Mesenchymal stem cell (in vitro differentiated cells and primary cell): ENCODE results near the gene FAF1.

Experiments
- DNase-seq: peaks from one replicate; pipeline ENCODE4 v3.0.0-alpha.2; 2013
- H2AFZ ChIP-seq: one replicate; pipeline ENCODE4 v1.6.1; 2013; ENCODE audit warnings: low read depth, mild to moderate bottlenecking, control low read depth, inconsistent platforms, low read length, moderate library complexity
- H2AK5ac ChIP-seq: 2 replicates; pipeline ENCODE4 v1.6.1; 2013; ENCODE audit warnings: low read length, moderate library complexity, mild to moderate bottlenecking, inconsistent platforms; ENCODE audit not compliant: severe bottlenecking
- H2BK120ac ChIP-seq: one replicate; pipeline ENCODE4 v1.6.1; 2013; ENCODE audit warnings: low read depth, mild to moderate bottlenecking, inconsistent platforms, low read length, moderate library complexity
- H2BK12ac ChIP-seq, 2 experiments: one replicate each; pipeline ENCODE4 v1.6.1; 2013; ENCODE audit warnings: inconsistent platforms in 2 of 2, low read length in 2 of 2, mild to moderate bottlenecking in 2 of 2, moderate library complexity in 2 of 2, control low read depth in 1 of 2
- H2BK15ac ChIP-seq: one replicate; pipeline ENCODE4 v1.6.1; 2013; ENCODE audit warnings: mild to moderate bottlenecking, low read depth, inconsistent platforms; ENCODE audit not compliant: poor library complexity, severe bottlenecking
- H2BK5ac ChIP-seq: 2 replicates; pipeline ENCODE4 v1.6.1; 2013; ENCODE audit warnings: low read depth, mild to moderate bottlenecking, low read length, control low read depth, inconsistent platforms; ENCODE audit not compliant: poor library complexity, severe bottlenecking
- H3K14ac ChIP-seq, 2 experiments: one replicate each; pipeline ENCODE4 v1.6.1; 2013; ENCODE audit warnings: inconsistent platforms in 2 of 2, low read length in 2 of 2, control low read depth in 1 of 2, mild to moderate bottlenecking in 1 of 2, moderate library complexity in 1 of 2
- H3K18ac ChIP-seq, 2 experiments: one replicate each; pipeline ENCODE4 v1.6.1; 2013; ENCODE audit warnings: inconsistent platforms in 2 of 2, low read length in 2 of 2, control low read depth in 1 of 2, low read depth in 1 of 2, mild to moderate bottlenecking in 1 of 2
- H3K23ac ChIP-seq, 2 experiments: one replicate each; pipeline ENCODE4 v1.6.1; 2013; ENCODE audit warnings: inconsistent platforms in 2 of 2, low read length in 2 of 2, mild to moderate bottlenecking in 2 of 2, moderate library complexity in 2 of 2, control low read depth in 1 of 2
- H3K27ac ChIP-seq: 2 replicates; pipeline ENCODE4 v1.5.1; 2013; ENCODE audit warnings: mild to moderate bottlenecking, moderate library complexity, low read length, control low read depth, inconsistent platforms; ENCODE audit not compliant: poor library complexity, severe bottlenecking
- H3K27me3 ChIP-seq, 2 experiments: 2 replicates each; pipeline versions ENCODE4 v1.6.1 to v1.7.0; 2013; ENCODE audit warnings: low read length in 2 of 2, mild to moderate bottlenecking in 2 of 2, moderate library complexity in 2 of 2, control low read depth in 1 of 2, inconsistent platforms in 1 of 2; ENCODE audit not compliant: control insufficient read depth in 1 of 2, insufficient read depth in 1 of 2
- H3K36me3 ChIP-seq, 2 experiments: 2 replicates each; pipeline versions ENCODE4 v1.6.1 to v1.7.0; 2013; ENCODE audit warnings: low read length in 2 of 2, control low read depth in 1 of 2, inconsistent platforms in 1 of 2, low read depth in 1 of 2, mild to moderate bottlenecking in 1 of 2; ENCODE audit not compliant: insufficient read depth in 2 of 2, control insufficient read depth in 1 of 2
- H3K4ac ChIP-seq, 2 experiments: one replicate each; pipeline ENCODE4 v1.6.1; 2013; ENCODE audit warnings: inconsistent platforms in 2 of 2, low read length in 2 of 2, mild to moderate bottlenecking in 2 of 2, moderate library complexity in 2 of 2, control low read depth in 1 of 2, low read depth in 1 of 2
- H3K4me1 ChIP-seq: 2 replicates; pipeline ENCODE4 v1.6.1; 2013; ENCODE audit warnings: low read depth, low read length, control low read depth; ENCODE audit not compliant: control insufficient read depth, insufficient read depth
- H3K4me2 ChIP-seq: 2 replicates; pipeline ENCODE4 v1.6.1; 2013; ENCODE audit warnings: low read length, mild to moderate bottlenecking, inconsistent platforms; ENCODE audit not compliant: poor library complexity, severe bottlenecking
- H3K4me3 ChIP-seq, 2 experiments: 2 replicates each; pipeline versions ENCODE4 v1.5.1 to v1.7.0; 2013; ENCODE audit warnings: low read length in 2 of 2, mild to moderate bottlenecking in 2 of 2, control low read depth in 1 of 2, low read depth in 1 of 2; ENCODE audit not compliant: insufficient read depth in 1 of 2
- H3K79me1 ChIP-seq: replicated peaks from 2 replicates; pipeline ENCODE4 v1.6.1; 2013; ENCODE audit warnings: mild to moderate bottlenecking, control low read depth, low read length, inconsistent platforms; ENCODE audit not compliant: poor library complexity, severe bottlenecking
- H3K9ac ChIP-seq: 2 replicates; pipeline ENCODE4 v1.7.0; 2013; ENCODE audit warnings: mild to moderate bottlenecking, low read length, moderate library complexity
- H3K9me3 ChIP-seq: 2 replicates; pipeline ENCODE4 v1.7.0; 2013; ENCODE audit warnings: mild to moderate bottlenecking, low read length; ENCODE audit not compliant: control insufficient read depth
- H4K8ac ChIP-seq: one replicate; pipeline ENCODE4 v1.6.1; 2013; ENCODE audit warnings: inconsistent platforms, mild to moderate bottlenecking, low read length, moderate library complexity
- H4K91ac ChIP-seq: one replicate; pipeline ENCODE4 v1.6.1; 2013; ENCODE audit warnings: mild to moderate bottlenecking, low read length, inconsistent platforms
- WGBS: methylation state at CpG from one replicate; pipeline ENCODE4 v1.1.7; 2013; ENCODE audit warnings: mixed read lengths; 5-methylcytosine and 5-hydroxymethylcytosine counted together

FAF1 gene

DNA sequence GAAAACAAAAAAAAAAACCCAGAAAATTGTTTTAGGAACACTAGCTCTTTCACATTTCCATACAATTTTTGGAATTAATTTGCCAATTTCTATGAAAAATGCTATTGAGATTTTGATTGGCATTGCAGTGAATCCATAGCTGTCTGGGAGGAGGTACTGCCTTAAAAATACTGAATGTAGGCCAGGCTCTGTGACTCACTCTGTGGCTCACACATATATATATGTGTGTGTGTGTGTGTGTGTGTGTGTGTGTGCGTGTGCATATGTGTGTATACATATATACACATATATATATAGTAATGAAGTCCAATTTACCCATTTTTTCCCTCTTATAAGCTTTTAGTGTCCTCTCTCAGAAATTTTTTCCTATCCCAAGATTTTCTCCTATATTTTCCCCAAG, 322.6 kb downstream of the FAF1 start:
- no peak overlapping the region for H2BK5ac ChIP-seq
- no peak overlapping the region for H3K9ac ChIP-seq
- DNase-seq = no peak
- H3K18ac ChIP-seq = no peak overlapping the region
- no peaks in the 10 kb centered on the region for H3K36me3 ChIP-seq
- H3K9me3 ChIP-seq = no peaks in the 10 kb centered on the region
- no peak overlapping the region for H3K23ac ChIP-seq
- no peak overlapping the region for H4K8ac ChIP-seq
- H2BK15ac ChIP-seq = no peak overlapping the region
- no peak overlapping the region for H2BK120ac ChIP-seq
- H3K79me1 ChIP-seq = peaks cover 3% of the 10 kb centered on the region
- no peak overlapping the region for H3K27ac ChIP-seq
- no peaks in the 10 kb centered on the region for H3K27me3 ChIP-seq
- no peak overlapping the region for H3K4ac ChIP-seq
- H2BK12ac ChIP-seq = no peak overlapping the region
- WGBS = no CpG with 5 or more reads among the region's 1 CpG
- H2AFZ ChIP-seq = no peak overlapping the region
- H3K4me1 ChIP-seq = peaks cover 3% of the 10 kb centered on the region
- no peak overlapping the region for H3K4me3 ChIP-seq
- H3K4me2 ChIP-seq = no peak overlapping the region
- H3K14ac ChIP-seq = no peak overlapping the region
- H4K91ac ChIP-seq = no peak overlapping the region
- H2AK5ac ChIP-seq = no peak overlapping the region

DNA sequence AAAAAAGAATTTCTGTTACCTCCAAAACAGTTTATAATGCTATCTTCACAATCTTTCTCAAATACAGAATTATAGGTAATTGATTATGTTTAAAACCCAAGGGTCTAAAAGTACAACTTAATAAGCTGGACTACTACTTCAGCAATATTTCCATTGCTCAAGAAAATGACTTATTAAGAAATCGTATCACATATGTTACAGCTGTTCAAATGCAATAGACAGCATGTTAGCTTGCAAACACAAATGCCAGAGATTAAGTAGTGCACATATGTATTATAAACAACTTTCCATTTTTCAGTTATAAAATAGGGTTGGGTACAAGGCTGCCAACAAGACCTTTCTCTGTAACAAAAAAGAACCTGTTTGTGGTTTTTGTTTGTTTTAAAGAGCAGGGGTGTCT, 325.8 kb downstream of the FAF1 start:
- Histone ChIP-seq H3K79me1 (peaks cover 3% of the 10 kb centered on the region), H4K91ac (no peak overlapping the region), H2BK12ac (no peak overlapping the region), H3K27me3 (no peaks in the 10 kb centered on the region), H3K9ac (no peak overlapping the region), H2BK15ac (no peak overlapping the region), H3K4ac (no peak overlapping the region), H2BK120ac (no peak overlapping the region), H2AFZ (no peak overlapping the region), H3K36me3 (no peaks in the 10 kb centered on the region), H3K18ac (no peak overlapping the region), H4K8ac (no peak overlapping the region), H3K4me1 (peaks cover 3% of the 10 kb centered on the region), H3K27ac (no peak overlapping the region), H3K9me3 (no peaks in the 10 kb centered on the region), H3K14ac (no peak overlapping the region), H2AK5ac (no peak overlapping the region), H3K4me2 (no peak overlapping the region), H3K4me3 (no peak overlapping the region), H3K23ac (no peak overlapping the region), H2BK5ac (no peak overlapping the region)
- no peak for DNase-seq
- WGBS = 83% methylated on average over 1 of the region's 1 CpG

DNA sequence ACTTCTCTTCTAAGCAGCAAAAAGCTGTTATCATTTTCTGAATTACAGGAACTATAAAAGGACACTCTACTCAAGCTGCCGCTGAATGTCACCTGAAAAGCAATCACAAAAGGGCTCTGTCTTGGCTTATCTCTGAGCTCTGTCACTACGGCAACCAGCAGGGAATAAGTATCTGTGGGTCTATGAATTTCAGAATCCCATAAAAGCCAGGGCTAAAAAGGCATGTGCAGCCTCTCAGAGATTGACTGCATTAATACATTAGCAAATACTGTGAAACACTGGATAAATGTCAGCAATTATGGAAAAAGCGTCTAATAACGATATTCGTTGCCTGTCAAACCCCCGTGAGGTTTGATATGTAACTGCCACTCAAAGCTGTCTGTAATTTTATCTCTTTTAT, 326.6 kb downstream of the FAF1 start:
- H3K4ac ChIP-seq = no peak overlapping the region
- H3K23ac ChIP-seq = no peak overlapping the region
- H3K9me3 ChIP-seq = no peaks in the 10 kb centered on the region
- peaks cover 3% of the 10 kb centered on the region for H3K4me1 ChIP-seq
- no peak overlapping the region for H2AFZ ChIP-seq
- no peak overlapping the region for H2BK12ac ChIP-seq
- H3K4me2 ChIP-seq = no peak overlapping the region
- H3K27me3 ChIP-seq = no peaks in the 10 kb centered on the region
- WGBS = 90% methylated on average over 6 of the region's 6 CpGs
- no peak overlapping the region for H3K27ac ChIP-seq
- H3K36me3 ChIP-seq = no peaks in the 10 kb centered on the region
- H4K91ac ChIP-seq = no peak overlapping the region
- H3K18ac ChIP-seq = no peak overlapping the region
- no peak overlapping the region for H4K8ac ChIP-seq
- peaks cover 3% of the 10 kb centered on the region for H3K79me1 ChIP-seq
- DNase-seq = no peak
- no peak overlapping the region for H2BK120ac ChIP-seq
- no peak overlapping the region for H2BK5ac ChIP-seq
- no peak overlapping the region for H3K9ac ChIP-seq
- H2AK5ac ChIP-seq = no peak overlapping the region
- H3K14ac ChIP-seq = no peak overlapping the region
- H3K4me3 ChIP-seq = no peak overlapping the region
- H2BK15ac ChIP-seq = no peak overlapping the region

DNA sequence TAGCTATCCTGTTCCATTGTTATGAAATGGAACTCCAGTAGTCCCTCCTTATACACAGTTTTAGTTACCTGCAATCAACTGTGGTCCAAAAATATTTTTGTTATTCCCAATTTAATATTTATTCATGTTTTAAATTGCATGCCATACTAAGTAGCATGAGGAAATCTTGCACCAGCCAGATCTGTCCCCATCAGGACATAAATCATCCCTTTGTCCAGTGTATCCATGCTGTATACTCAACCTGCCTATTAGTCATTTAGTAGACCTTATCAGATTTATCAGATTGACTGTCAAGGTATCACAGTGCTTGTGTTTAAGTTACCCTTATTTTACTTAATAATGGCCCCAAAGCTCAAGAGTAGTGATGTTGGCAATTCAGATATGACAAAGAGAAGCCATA, 328.9 kb downstream of the FAF1 start:
- Histone ChIP-seq H3K27ac (no peak overlapping the region), H3K4me3 (no peak overlapping the region), H4K91ac (no peak overlapping the region), H2AFZ (no peak overlapping the region), H3K4me2 (no peak overlapping the region), H4K8ac (no peak overlapping the region), H3K27me3 (no peaks in the 10 kb centered on the region), H3K18ac (no peak overlapping the region), H2AK5ac (no peak overlapping the region), H3K36me3 (no peaks in the 10 kb centered on the region), H2BK5ac (no peak overlapping the region), H3K4me1 (peaks cover 3% of the 10 kb centered on the region), H3K9me3 (no peaks in the 10 kb centered on the region), H3K79me1 (peaks cover 3% of the 10 kb centered on the region), H2BK15ac (no peak overlapping the region), H2BK120ac (no peak overlapping the region), H3K9ac (no peak overlapping the region), H3K23ac (no peak overlapping the region), H2BK12ac (no peak overlapping the region), H3K14ac (no peak overlapping the region), H3K4ac (no peak overlapping the region)
- no peak for DNase-seq
